ENCODE results near the gene TMEM63C. TPM values are rescaled to one million over a fixed set of nuclear protein-coding genes. Genes with fewer than 3 reads are reported as not detected.
A peak's percentile ranks its signal among the peaks of the same experiment; 100 is the strongest.

TMEM63C gene, protein sequence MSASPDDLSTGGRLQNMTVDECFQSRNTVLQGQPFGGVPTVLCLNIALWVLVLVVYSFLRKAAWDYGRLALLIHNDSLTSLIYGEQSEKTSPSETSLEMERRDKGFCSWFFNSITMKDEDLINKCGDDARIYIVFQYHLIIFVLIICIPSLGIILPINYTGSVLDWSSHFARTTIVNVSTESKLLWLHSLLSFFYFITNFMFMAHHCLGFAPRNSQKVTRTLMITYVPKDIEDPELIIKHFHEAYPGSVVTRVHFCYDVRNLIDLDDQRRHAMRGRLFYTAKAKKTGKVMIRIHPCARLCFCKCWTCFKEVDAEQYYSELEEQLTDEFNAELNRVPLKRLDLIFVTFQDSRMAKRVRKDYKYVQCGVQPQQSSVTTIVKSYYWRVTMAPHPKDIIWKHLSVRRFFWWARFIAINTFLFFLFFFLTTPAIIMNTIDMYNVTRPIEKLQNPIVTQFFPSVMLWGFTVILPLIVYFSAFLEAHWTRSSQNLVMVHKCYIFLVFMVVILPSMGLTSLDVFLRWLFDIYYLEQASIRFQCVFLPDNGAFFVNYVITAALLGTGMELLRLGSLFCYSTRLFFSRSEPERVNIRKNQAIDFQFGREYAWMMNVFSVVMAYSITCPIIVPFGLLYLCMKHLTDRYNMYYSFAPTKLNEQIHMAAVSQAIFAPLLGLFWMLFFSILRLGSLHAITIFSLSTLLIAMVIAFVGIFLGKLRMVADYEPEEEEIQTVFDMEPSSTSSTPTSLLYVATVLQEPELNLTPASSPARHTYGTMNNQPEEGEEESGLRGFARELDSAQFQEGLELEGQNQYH
- total RNA-seq: under 1 TPM; 0.12 to 0.84 TPM

DNA sequence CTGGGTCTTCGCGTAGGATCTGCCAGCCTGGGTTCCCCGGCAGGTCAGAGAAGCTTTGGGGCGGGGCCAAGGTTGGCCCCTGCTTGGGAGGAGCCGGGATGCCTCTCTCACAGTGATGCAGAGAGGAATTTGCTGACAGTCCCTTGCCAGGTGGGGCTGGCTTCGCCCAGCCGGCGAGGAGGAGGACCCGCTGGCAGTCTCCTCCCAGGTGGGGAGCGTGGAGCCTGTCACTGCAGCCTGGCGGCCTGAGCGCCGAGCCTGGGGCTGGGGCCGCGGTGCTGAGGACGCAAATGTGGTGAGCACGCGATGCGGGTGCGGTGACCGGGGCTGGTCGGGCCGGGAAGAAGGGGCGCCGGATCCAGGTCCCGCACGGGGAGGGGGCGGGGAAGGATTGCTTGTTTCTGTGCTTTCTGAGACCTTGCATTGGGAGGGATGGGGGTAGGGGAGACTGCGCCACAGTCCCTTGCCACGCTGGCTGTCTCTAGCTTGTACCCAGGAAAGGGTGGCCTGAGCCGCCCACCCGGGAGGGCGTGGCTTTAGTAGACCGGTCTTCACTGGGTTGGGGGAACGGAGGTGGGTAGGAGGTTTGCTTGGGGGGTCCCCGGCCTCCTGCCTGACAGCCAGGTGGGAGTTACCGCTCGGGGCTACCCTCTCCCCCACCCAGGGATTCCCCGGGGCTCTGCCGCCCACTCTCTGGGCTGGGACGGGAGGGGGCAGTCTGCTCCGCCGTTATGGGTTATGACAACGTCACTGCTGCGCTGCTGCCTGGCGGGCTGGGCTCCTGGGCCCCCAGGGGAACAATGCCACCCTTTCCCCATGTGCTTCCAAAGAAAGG is at the start of gene TMEM63C:
TMEM63C (plus strand) TSS at position 196 of the 835 bp plus-strand sequence. CDS start 37,016 bp downstream, outside the sequence.
- Mint-ChIP-seq H3K27me3 (peaks cover 7 to 10% of the 10 kb centered on the region in 2 donors), H3K36me3 (no peaks in the 10 kb centered on the region), H3K27ac (no peak within 1 kb of the TSS), H3K9me3 (no peaks in the 10 kb centered on the region), H3K4me3 (peak within 1 kb of the TSS; percentile 63), H3K4me1 (ENCODE audit: low read depth in 2 of 2) (peaks cover 4 to 21% of the 10 kb centered on the region in 2 donors)
- ATAC-seq (peak; percentile 68 to 77), DNase-seq (ENCODE audit: low spot score) (peak; percentile 67)

DNA sequence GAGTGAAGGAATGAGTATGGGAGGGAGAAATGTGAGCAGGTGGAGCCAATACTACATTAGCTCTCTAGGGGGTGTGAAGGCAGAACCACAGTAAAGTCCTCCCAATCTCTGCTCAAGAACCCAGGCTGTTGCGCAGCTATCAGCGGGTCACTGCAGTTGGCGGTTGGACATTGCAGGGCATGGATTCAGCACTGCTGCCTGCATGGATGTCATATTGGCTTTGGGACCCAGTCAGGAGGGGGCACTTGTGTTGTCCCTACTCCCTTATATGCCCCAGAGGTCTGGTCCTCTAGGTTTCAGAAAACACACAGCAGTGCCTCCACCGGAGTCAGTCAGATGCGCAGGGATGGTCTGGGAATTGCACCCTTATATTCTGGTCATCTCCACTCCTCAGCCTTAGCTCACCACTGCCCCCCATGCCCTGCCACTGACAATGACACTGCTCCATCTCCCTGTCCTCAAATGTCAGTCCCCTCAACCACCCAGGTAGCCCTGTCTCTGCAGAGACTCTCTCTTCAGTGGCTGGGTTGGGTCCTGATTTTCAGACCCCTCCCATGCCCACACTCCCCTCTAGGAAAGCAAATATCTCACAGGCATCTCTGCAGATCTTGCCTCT is 49.6 kb upstream of the TMEM63C start:
- H3K36me3 Mint-ChIP-seq: no peaks in the 10 kb centered on the region
- H3K4me1 Mint-ChIP-seq (ENCODE audit: low read depth in 2 of 2): peaks cover 3 to 4% of the 10 kb centered on the region in 2 donors
- H3K27me3 Mint-ChIP-seq: peaks cover 38 to 52% of the 10 kb centered on the region in 2 donors
- H3K4me3 Mint-ChIP-seq: no peak overlapping the region
- no peaks in the 10 kb centered on the region for H3K9me3 Mint-ChIP-seq
- no peak for ATAC-seq
- DNase-seq (ENCODE audit: low spot score): no peak
- no peak overlapping the region for H3K27ac Mint-ChIP-seq

DNA sequence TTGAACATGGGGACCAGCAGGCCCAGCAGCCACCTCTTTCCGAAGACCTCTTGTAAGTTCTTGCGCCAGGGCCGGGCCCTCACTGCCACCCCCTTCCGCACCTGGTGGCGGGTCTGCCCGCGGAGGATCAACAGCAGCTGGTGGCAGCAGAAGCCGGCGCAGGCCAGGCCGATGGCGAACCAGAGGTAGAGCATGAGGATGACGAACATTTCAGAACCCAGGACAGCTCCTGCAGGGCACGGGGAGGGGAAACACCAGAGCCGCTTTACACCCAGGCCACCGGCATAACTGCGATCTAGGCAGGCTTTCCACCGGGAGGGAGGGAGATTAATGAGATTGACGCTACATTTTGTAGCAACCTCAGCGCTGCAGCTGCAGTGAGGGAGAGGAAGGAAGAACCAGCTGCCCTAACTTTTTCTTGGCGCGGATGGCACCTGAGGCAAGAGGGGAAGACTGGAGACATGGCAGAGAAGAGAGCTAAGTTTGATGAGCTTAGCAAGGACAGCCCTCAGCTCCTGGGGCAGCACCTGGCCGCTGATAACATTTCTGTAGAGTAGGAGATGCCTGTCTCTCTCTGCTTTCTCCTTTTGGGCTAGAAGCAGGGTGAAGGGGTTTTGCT is 47.8 kb upstream of the TMEM63C start:
- Mint-ChIP-seq H3K27me3 (peaks cover 36 to 55% of the 10 kb centered on the region in 2 donors), H3K4me3 (no peak overlapping the region), H3K36me3 (no peaks in the 10 kb centered on the region), H3K27ac (no peak overlapping the region), H3K9me3 (no peaks in the 10 kb centered on the region), H3K4me1 (ENCODE audit: low read depth in 2 of 2) (peaks cover 3 to 4% of the 10 kb centered on the region in 2 donors)
- ATAC-seq (no peak), DNase-seq (ENCODE audit: low spot score) (peak; percentile 65)

DNA sequence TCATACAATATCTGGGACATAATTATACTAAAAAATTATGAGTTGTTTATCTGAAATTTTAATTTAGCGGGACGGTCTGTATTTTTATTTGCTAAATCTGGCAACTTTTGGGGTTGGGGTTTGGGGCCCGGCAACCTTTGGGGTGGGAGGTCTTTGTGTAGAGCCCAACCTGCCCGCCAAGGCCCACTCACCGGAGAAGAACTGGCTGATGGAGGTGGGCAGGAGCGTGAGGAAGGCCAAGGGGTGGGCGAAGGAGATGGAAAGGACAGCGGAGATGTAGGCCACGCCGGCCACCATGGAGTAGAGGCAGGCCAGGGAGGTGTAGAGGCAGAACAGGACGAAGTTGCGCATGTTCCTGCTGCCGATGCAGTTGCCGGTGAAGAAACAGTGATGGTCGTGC is 42.6 kb upstream of the TMEM63C start:
- Mint-ChIP-seq H3K36me3 (no peaks in the 10 kb centered on the region), H3K9me3 (no peaks in the 10 kb centered on the region), H3K27me3 (peaks cover 38 to 54% of the 10 kb centered on the region in 2 donors), H3K4me3 (peak overlapping the region; percentile 17), H3K27ac (no peak overlapping the region), H3K4me1 (ENCODE audit: low read depth in 2 of 2) (peaks cover 4 to 8% of the 10 kb centered on the region in 2 donors)
- ATAC-seq: peak in 1 of 2 donors; percentile 12
- DNase-seq (ENCODE audit: low spot score): no peak

DNA sequence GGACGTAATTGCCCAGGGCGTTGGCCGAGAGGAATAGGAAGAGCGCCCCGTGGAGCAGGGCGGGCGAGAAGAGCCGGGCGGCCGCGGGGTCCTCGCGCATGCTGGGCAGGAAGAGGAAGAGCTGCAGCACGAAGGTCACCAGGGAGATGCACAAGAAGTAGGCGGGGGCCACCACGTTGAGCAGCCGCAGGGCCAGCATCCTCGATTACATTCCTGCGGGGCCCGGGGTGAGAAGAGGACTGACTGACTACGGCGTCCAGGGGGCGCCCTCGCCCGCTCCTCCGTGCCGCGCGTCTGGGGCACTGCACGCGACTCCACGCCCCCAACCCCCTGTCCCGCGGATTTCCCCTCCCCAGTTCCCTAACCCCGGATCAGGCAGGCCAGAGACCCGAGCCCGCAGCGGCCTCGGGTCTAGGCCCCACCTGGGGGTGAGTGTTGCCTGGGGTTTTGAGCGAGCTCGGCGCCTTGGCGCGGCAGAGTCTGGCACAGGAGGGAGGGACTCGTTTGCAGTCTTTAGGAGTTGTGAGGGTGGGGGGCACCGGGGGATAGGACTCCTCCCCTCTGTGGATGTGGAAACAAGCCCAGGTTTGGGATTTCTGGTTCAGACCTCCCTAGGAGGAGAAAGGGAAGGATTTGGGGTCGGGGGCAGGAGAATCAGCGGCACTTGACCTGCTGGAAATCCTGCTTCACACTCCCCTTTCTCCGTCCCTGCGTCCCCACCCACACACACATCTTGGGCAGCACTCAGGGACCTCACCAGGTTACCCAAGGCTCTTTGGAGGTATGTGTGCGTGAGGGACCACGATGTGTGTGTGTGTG is 41.8 kb upstream of the TMEM63C start:
- DNase-seq (ENCODE audit: low spot score) (no peak), ATAC-seq (peak; percentile 57 to 68)
- Mint-ChIP-seq H3K9me3 (no peaks in the 10 kb centered on the region), H3K4me3 (peak overlapping the region; percentile 17), H3K27me3 (peaks cover 42 to 57% of the 10 kb centered on the region in 2 donors), H3K4me1 (ENCODE audit: low read depth in 2 of 2) (peaks cover 4 to 8% of the 10 kb centered on the region in 2 donors), H3K27ac (no peak overlapping the region), H3K36me3 (no peaks in the 10 kb centered on the region)

DNA sequence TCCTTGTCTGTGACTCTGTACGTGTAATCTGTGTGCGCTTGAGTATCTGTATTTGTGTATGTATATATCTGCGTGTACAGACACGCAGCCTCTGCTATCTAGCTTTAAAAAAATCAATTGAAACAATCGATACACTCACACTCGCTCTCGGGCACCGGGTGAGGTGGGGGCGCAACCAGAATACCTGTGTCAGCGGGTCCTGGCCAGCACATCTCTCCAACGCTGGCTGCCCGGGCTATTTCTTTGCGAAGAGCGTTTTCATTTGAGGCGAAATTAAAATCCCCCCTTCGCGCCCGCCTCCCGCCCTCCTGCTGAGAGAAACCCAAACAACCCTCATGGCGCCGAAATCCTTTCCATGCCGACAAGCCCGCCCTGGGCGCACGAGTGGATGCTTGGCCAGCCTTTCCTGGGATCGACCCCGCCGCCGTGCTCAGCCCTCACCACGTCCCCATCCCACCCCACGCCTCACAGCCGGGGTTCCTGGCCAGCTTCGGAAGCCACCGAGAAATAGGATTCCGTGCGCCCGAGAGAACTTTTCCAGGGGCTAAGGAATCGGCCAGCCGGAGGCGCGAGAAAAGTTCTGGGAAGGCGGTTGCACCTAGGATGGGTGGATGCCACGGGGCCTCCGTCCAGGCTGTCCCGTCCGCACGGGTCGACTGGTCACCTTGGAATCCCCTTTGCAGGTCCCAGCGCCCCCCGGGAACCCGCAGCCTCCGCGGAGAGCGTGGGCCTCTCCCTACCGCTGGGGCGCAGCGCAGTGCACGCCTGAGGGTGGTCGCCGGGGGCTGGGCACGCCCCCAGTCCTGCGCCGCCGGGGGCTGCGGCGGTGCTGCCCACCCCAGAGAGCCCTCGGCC is 41.0 kb upstream of the TMEM63C start:
- Mint-ChIP-seq H3K9me3 (no peaks in the 10 kb centered on the region), H3K4me1 (ENCODE audit: low read depth in 2 of 2) (peaks cover 4 to 8% of the 10 kb centered on the region in 2 donors)

DNA sequence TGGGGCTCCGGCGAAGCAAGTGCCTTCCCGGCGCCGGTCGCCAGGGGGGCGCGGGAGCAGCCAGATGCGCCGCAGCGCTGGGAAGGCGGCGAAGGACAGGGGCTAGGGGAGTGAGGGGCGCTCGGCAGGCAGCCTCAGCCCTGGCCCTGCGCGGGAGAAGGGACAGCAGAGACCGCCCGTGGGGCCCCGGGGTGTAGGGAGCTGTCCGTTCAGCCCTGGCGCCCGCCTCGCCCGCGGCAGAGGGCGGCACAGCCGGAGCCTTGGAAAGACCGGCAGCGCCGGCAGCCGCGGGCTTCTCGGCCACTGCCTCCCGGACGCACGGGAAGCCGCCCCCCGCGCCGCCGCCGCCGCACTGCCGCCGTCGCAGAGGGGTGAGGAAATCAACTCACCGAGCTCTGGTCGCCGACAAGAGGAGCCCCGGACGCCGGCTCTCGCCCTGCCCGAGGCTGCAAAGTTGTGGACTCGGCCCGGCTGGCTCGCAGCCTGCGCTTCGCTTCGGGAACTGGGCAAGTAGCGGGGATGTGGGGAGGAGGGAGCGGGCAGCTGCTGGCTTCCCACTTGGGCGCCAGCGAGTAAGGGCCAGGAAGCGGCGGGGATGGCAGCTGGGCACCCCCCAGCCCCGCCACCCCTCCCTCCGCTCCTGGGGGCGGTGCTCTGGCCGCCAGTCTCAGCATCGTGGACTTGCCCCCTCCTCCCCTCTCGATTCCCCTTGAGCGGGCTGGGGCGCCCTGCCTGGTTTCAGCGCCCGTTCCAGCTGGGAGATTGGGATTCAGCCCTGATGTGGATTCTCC is 40.2 kb upstream of the TMEM63C start, which contains the start of gene ZDHHC22:
ZDHHC22 (minus strand) TSS at position 578 of the 791 bp plus-strand sequence. CDS start 2,053 bp downstream, outside the sequence.
- peaks cover 4 to 8% of the 10 kb centered on the region in 2 donors for H3K4me1 Mint-ChIP-seq (ENCODE audit: low read depth in 2 of 2)
- H3K9me3 Mint-ChIP-seq: no peaks in the 10 kb centered on the region
- ATAC-seq: peak; percentile 33 to 35
- peak; percentile 29 for DNase-seq (ENCODE audit: low spot score)
- H3K27ac Mint-ChIP-seq: no peak within 1 kb of the TSS
- no peak within 1 kb of the TSS for H3K4me3 Mint-ChIP-seq
- no peaks in the 10 kb centered on the region for H3K36me3 Mint-ChIP-seq
- H3K27me3 Mint-ChIP-seq: peaks cover 57 to 62% of the 10 kb centered on the region in 2 donors

More for the DNA sequence above, 41.0 kb upstream of the TMEM63C start:
- peak; percentile 46 for DNase-seq (ENCODE audit: low spot score)
- no peak overlapping the region for H3K27ac Mint-ChIP-seq
- H3K4me3 Mint-ChIP-seq: no peak overlapping the region
- peak; percentile 2 to 3 for ATAC-seq
- no peaks in the 10 kb centered on the region for H3K36me3 Mint-ChIP-seq
- peaks cover 49 to 56% of the 10 kb centered on the region in 2 donors for H3K27me3 Mint-ChIP-seq

DNA sequence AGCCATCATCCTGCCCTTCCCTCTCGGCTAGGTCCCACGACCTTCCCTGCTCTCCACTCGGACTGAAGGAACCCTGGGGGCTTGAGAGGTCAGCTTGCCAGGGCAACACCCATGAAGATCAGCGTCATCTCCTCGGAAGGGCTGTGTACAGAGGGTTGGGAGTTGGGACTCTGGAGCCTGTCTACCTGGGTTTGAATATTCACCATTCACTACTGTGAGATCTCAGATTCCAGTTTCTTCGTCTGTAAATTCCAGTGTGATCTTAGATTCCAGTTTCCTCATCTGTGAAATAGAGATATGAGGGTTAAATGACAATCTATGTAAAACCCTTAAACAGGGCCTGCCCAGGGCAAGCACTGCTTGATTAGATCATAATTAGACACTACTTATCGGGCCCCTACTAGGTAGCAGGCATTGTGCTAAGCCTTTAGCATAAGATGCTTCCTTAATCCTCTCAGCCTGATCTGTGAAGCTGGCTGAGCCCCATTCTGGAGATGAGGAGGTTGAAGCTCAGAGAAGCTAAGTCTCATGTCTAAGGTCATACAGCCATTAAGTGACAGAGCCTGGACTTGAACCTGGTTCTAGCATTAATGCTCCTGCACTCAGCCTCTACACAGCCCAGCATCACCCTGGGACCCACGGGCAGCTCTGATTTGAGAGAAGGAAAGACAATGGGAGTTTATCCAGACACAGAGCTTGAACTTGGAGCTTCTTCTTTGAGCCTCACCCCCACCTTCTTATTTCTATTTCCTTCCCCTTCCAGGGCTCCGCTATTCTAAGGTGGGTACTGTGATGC is 39.4 kb upstream of the TMEM63C start:
- H3K36me3 Mint-ChIP-seq: no peaks in the 10 kb centered on the region
- DNase-seq (ENCODE audit: low spot score) (peak; percentile 45), ATAC-seq (no peak)
- H3K27ac Mint-ChIP-seq: no peak overlapping the region
- H3K9me3 Mint-ChIP-seq: no peaks in the 10 kb centered on the region
- H3K4me3 Mint-ChIP-seq: no peak overlapping the region
- H3K4me1 Mint-ChIP-seq (ENCODE audit: low read depth in 2 of 2): peaks cover 4 to 8% of the 10 kb centered on the region in 2 donors
- H3K27me3 Mint-ChIP-seq: peaks cover 58 to 65% of the 10 kb centered on the region in 2 donors

DNA sequence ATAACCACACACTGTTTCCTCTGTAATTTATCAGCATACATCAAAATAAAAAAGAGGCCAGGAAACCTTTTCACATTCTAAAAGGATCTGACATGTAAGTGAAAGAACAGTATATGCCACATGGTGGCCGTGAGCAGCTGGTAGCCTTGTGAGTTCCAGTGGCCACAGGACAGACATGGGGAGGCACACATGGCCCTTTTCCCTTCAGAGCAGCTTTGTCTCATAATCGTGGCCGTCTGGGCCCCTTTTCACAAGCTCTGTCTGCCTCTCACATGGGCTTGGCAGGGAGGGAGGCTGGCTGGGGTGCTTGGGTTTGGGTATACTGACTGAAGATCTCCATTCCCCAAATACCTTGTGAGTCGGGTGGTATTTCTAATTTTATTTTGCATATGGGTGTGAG is 38.5 kb upstream of the TMEM63C start:
- Mint-ChIP-seq H3K27me3 (peaks cover 53 to 67% of the 10 kb centered on the region in 2 donors), H3K27ac (no peak overlapping the region), H3K4me1 (ENCODE audit: low read depth in 2 of 2) (peaks cover 4 to 8% of the 10 kb centered on the region in 2 donors), H3K36me3 (no peaks in the 10 kb centered on the region), H3K4me3 (no peak overlapping the region), H3K9me3 (no peaks in the 10 kb centered on the region)
- DNase-seq (ENCODE audit: low spot score) (no peak), ATAC-seq (no peak)

DNA sequence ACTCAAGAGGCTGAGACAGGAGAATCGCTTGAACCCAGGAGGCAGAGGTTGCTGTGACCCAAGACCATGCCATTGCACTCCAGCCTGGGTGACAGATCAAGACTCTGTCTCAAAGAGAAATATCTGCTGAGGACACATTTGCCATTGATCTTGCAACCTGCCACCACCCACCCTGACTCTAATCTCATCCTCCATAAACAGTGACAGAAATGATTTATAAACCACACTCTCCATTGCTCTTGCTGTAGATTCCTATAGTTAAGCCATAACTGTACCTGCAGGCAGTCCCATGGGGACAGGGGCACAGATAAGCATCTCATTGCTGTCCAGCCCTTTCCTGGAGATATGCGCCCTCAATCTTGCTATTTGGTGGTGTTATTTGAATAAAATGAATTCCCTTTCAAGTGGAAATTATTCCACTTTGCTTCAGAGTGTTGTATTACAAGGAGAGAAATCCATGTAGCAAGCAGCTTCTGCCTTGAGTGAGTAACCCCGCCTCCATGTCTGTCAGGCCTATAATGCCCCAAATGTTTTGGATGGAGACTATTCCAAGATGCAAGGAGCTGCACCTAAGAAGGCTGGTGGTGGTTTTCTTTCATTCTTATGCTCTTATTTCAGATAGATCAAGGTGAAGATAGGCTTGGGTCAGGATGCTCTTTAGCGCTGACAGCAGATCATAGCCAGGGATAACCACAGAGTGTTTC is 37.0 kb upstream of the TMEM63C start:
- no peak overlapping the region for H3K4me3 Mint-ChIP-seq
- H3K27ac Mint-ChIP-seq: no peak overlapping the region
- DNase-seq (ENCODE audit: low spot score): no peak
- H3K4me1 Mint-ChIP-seq (ENCODE audit: low read depth in 2 of 2): peaks cover 0 to 2% of the 10 kb centered on the region in 2 donors
- ATAC-seq: no peak
- no peaks in the 10 kb centered on the region for H3K9me3 Mint-ChIP-seq
- H3K27me3 Mint-ChIP-seq: peaks cover 45 to 66% of the 10 kb centered on the region in 2 donors
- no peaks in the 10 kb centered on the region for H3K36me3 Mint-ChIP-seq

Measured in natural killer cell treated with Interleukin-12 subunit alpha and Interleukin-12 subunit beta and Interleukin-15 and Interleukin-18, amount 100 ng/mL, for 72 hours (primary cell).